ENCODE measurements around the gene UBE2V1.
"Not testable (repeated sequence)": the region's sequence is repeated elsewhere in the genome, so short reads cannot be mapped to it uniquely, and the experiment has no call there.

The UBE2V1 gene

DNA sequence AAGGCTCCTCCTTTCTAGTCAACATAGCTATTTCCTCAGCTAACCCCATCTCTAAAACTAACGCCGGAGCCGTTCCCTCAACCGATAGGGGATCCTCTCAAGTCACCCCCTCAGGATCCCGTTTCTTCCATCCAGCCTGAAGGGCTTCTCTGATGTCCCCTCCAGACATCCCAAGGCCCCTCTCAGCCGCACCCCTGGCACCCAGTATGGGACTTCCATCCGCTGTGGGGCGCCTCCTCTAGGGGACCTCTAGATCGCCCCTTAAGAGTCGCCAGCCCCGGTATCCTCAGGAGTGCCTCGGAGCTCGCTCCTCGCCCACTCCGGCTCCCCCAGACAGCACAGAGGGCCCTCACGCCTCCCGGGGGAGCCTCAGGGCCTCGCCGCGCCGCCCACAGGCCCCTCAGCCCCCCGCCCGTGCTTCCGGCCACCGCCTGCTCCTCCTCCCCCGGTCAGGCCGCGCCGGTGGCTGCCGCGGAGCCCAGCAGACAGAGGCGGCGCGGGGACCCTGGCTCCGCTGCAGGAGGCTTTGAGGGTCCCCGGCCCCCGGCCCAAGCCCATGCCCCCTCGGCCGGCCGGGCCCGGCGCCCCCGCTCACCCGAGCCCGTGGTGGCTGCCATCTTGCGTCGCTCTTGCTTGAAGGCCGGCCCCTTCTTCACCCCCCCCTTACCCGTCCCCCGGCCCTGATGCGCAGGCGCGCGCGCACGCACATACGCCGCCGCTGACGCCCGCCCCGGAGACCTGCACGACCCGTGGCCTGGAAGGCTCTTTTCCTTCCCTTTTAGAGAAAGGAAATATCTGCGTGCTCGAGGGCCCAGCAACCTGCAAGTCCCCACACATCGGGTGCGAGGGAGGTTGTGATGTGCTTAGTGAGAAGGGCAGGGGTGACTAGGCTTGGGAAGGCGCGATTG, at the start of gene UBE2V1:
UBE2V1 (minus strand) TSS at position 639 of the 908 bp plus-strand sequence; CDS start at position 617, 22 bp downstream.
- TF ChIP-seq CTCF (conservative IDR thresholded peaks at IDR 0.05; ENCODE audit: control insufficient read depth, insufficient read depth, low read depth, low read length): peak; percentile 33
- peak within 1 kb of the TSS; percentile 97 for H3K4me3 ChIP-seq (ENCODE audit: control insufficient read depth, low read depth, low read length)
- peak; percentile 77 for DNase-seq (ENCODE audit: low read depth)

DNA sequence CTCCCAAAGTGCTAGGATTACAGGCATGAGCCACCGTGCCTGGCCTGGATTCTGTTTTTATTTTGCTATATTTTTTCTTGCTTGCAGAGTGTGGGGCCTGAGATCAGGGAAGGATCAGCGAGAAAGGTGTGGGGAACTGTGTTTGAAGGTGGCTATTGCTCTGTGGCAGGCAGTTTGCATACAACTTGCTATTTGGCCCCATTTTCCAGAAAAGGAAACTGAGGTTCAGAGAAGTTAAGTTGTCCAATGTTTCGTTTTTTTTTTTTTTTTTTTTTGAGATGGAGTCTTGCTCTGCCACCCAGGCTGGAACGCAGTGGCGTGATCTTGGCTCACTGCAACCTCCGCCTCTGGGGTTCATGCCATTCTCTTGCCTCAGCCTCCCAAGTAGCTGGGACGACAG, 48.5 kb upstream of the UBE2V1 start:
- not testable (repeated sequence) for DNase-seq (ENCODE audit: low read depth)

DNA sequence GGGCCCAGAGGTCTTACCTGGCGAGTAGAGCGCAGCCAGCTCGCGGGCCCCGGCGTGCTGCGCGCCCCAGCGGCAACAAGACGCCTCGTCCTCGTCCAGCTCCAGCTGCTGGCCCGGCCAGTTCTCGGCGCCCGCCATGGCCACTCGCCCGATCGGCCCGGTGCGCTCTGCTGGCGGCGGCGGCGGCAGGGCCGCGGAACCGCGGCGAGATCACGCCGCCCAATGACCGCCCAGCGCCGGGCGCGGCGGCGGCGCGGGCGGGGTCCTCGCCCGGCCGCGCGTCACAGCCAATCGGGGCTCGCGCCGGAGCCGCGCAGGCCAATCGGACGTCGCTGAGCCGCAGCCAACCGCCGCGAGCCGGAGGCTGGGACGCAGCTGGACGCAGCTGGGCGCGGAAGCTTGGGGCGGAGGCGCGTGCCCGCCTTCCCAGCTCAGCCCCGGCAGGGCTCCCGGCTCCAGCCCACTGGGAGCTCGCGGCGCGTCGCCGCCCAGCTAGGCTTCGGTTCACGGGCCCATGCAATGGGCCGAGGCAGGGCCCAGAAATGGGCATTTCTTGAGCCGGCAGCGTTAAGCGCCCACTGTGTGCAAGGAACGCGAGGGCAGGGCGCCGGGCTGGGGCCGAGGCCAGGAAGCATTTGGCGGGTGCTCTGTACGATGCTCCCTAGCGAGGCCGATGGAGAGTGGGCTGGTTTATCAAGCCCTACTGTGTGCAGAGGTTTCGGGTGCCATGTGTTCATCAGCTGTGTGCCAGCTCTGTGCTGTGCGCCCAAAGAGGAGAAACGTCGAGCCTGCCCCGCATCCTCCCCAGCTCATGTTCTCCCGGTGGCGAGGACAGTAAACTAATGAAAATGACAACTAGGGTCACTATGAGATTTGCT, 40.8 kb upstream of the UBE2V1 start, which contains the start of gene PEDS1:
PEDS1 (minus strand) TSS at position 224 of the 878 bp plus-strand sequence; CDS start at position 138, 86 bp downstream.
- TF ChIP-seq CTCF (conservative IDR thresholded peaks at IDR 0.05; ENCODE audit: control insufficient read depth, insufficient read depth, low read depth, low read length): no peak
- DNase-seq (ENCODE audit: low read depth): peak; percentile 84
- H3K4me3 ChIP-seq (ENCODE audit: control insufficient read depth, low read depth, low read length): peak within 1 kb of the TSS; percentile 92

More for the DNA sequence above, 48.5 kb upstream of the UBE2V1 start:
- not testable (repeated sequence) for H3K4me3 ChIP-seq (ENCODE audit: control insufficient read depth, low read depth, low read length)

DNA sequence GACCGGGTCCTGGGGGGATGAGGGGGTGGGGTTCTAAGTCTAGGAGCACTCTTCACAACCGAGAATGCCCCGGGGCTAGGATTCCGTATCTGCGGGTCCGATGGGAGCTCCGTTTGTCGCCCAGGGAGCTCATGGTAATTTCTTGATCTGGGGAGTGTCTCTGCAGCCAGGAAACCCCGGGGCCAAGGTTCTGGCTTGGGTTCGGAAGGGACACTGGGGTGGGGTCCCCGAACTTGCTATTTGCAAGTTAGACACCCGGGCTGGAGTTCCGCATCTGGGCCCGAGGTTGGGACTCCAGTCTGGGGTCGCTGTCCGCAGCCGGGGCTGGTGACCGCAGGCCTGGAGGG, 40.2 kb upstream of the UBE2V1 start:
- DNase-seq (ENCODE audit: low read depth): no peak
- no peak for TF ChIP-seq CTCF (conservative IDR thresholded peaks at IDR 0.05; ENCODE audit: control insufficient read depth, insufficient read depth, low read depth, low read length)
- peak overlapping the region; percentile 92 for H3K4me3 ChIP-seq (ENCODE audit: control insufficient read depth, low read depth, low read length)

GRCh38 chr20:50152394-50153152, 39.6 kb upstream of the UBE2V1 start:
- no peak for TF ChIP-seq CTCF (conservative IDR thresholded peaks at IDR 0.05; ENCODE audit: control insufficient read depth, insufficient read depth, low read depth, low read length)
- H3K4me3 ChIP-seq (ENCODE audit: control insufficient read depth, low read depth, low read length): peak overlapping the region; percentile 92
- no peak for DNase-seq (ENCODE audit: low read depth)

GRCh38 chr20:50151034-50151743, 38.2 kb upstream of the UBE2V1 start:
- DNase-seq (ENCODE audit: low read depth): peak; percentile 72
- H3K4me3 ChIP-seq (ENCODE audit: control insufficient read depth, low read depth, low read length): peak overlapping the region; percentile 13
- TF ChIP-seq CTCF (conservative IDR thresholded peaks at IDR 0.05; ENCODE audit: control insufficient read depth, insufficient read depth, low read depth, low read length): no peak
